GM19455 (cell line): ENCODE results near the gene HPF1.
"Not testable (repeated sequence)": the region's sequence is repeated elsewhere in the genome, so short reads cannot be mapped to it uniquely, and the experiment has no call there.

Source experiments
- ATAC-seq: cut with Tn5 transposase; IDR thresholded peaks from one replicate; pipeline ENCODE4 v1.9.1; 2021; ENCODE audit not compliant: unreplicated experiment

HPF1 gene

DNA sequence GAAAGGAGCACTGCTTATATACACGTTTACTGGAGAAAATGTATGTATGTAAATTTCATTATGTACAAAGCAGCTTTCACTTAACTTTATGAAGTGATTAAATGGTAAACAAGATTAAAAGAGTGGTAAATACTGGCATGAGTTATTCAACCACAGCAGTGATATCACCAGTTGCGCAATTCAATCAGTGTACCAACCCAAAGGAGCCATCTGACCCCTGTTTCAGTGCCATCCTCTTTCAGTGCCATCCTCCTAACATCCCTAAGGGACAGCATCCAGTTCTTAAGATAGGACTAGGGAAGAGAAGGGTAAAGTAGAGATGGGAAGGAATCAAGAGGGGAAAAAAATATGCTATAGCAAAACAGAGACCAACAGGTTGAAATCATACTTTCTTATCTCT is 16.2 kb downstream of the HPF1 start:
- no peak for ATAC-seq

DNA sequence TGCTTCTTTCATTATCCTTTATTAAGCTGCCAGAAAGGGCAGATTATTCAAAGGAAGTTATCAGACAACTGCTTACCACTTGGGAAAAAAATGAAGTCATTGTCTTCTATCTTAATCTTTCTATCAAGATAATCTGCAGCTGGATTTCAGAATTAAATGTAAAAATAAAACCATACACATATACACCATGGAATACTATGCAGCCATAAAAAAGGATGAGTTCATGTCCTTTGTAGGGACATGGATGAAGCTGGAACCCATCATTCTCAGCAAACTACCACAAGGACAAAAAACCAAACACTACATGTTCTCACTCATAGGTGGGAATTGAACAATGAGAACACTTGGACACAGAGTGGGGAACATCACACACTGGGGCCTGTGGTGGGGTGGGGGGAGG is 19.1 kb downstream of the HPF1 start:
- ATAC-seq, result not testable (repeated sequence)

- ATAC-seq, result no peak
Observed at GRCh38 chr4:169730564-169730963, 27.2 kb downstream of the HPF1 start.

DNA sequence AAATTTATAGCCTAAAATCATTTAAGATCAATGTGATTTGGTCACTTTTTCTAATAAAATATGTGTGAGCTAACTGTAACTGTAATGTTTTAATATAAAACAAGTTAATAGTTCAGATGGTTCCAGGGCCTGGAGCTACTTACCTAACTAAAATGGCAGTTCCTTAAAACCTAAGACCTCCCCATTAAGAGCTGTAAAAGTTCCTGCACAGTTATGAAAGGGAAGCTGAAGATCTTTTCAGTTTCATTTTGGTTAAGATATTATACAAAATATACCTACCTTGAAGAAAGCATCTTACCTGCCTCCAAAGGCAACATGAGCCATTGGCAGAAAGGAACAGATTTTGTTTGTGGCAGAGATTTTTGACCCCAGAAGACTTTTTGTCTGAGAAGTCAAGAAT is 30.1 kb downstream of the HPF1 start:
- ATAC-seq, result no peak

DNA sequence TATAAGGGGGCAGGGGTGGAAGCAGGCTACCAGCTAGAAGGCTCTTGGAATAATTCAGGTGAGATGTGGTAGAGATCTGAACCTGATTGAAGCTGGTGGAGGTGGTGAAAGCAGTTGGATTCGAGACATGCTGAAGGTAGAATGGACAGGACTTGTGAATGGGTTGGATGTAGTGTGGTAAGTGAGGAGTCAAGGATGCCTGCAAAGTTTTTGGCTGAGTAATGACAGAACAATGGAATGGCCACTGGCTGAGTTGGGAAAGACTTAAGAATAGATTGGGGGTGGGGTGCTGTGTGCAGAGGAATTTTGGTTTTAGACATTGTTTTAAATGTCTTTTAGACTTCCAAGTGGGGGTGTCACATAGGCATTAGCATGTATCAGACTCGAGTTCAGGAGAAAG is 33.5 kb downstream of the HPF1 start:
- no peak for ATAC-seq

- no peak for ATAC-seq
Observed at GRCh38 chr4:169723207-169723965, 34.4 kb downstream of the HPF1 start.

GRCh38 chr4:169720529-169720928 is 37.2 kb downstream of the HPF1 start:
- ATAC-seq, result no peak

- ATAC-seq, result no peak
Observed at GRCh38 chr4:169716677-169717076, 41.1 kb downstream of the HPF1 start.

DNA sequence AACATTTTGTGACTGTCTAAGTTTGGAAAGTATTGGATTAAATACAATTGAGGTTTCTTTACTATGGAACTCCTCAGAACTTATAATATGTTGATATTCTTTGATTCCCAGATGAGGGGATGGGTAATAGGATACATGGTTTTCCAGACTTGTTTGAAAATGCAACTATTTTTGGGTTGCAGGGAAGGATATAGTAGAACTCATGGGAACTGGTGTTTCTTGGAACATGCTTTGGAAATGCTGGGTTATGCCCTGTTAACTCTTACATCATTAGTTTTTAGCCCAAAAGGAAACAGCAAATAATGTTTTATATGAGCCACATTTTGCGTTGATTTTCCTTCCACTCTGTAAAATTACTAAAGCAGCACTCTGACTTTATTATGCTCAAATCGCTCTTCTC is 41.9 kb downstream of the HPF1 start:
- ATAC-seq, result no peak

DNA sequence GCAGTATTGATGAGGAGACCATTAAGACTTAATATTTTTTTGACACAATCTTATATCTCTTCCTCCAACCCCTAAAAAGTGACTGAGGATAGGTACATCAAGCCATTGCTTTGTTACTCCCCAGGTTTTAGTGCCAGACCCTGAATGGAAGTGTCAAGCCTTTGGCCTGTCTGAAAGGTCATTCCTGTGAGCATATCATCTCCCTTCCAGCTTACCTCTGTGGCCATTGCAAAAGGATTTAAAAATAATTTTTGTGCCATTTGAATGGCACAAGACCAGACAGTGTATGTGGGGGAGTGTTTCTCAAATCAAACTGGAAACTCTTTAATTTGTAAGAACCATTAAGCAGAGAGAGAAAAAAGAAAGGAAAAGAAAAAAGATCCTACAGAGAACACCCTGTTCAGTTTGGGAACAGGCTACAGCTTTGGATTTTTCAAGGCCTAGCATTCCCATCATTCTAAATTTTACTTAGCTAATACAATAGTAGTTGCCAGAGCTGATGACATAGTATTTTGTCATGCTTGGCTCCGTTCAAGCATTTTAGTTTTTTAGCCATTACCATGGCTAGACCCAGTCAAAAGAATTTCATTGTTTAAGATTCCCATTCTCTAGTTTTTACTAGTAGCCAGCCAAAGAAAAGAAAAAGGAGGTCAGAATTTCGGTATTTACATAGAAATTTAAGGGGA is 49.6 kb downstream of the HPF1 start:
- ATAC-seq, result no peak

DNA sequence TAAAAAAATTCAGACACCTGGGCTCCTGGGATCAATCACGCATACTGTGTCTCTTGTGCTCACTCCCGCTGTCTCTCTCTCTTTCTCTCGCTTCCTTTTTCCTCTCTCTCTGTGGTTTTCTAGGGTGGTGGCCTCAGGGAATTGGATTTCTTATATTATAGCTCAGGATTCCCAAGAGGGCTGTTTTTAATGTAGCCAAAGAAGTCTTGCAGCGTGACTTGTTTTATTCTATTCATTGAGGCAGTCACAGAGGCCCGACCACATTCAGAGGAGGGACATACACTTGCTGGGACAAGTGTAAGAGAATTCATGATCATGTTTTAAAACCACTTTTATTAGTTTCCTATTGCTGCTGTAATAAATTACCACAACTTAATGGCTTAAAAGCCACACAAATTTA is 59.4 kb downstream of the HPF1 start:
- ATAC-seq, result no peak

GRCh38 chr4:169690787-169691186 is 67.0 kb downstream of the HPF1 start:
- ATAC-seq, result no peak

DNA sequence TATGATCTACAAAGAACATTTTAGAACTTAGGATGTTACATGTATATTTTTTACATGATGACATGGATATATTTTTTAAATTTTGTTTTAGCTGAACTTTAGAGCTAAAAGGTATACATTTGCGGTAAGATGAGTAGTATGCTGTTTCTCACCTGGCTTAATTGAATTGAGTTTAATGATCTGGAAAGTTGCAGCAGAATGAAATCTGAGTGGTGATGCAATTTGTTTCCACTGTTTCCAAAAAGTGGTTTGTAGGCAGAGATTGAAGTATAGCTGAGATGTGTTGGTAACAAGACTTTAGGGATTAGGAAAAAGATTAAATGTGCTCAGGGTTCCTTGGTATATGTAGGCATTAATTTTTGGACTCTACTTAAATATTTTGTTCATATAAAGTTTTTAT is 68.1 kb downstream of the HPF1 start:
- ATAC-seq, result no peak

GRCh38 chr4:169682372-169683047 is 75.2 kb downstream of the HPF1 start:
- no peak for ATAC-seq
